ENCODE measurements around the gene PAX2.

Gene PAX2

GRCh38 chr10:100709146-100710082 lies 36.0 kb upstream of the PAX2 start:
- Histone ChIP-seq H3K27ac (no peak overlapping the region), H3K4me3 (peak overlapping the region; percentile 22)
- TF ChIP-seq CTCF (IDR thresholded peaks at IDR 0.05): no peak
- no peak for DNase-seq (ENCODE audit: low spot score)

GRCh38 chr10:100710151-100710871 lies 35.1 kb upstream of the PAX2 start:
- Histone ChIP-seq H3K27ac (no peak overlapping the region), H3K4me3 (peak overlapping the region; percentile 22)
- TF ChIP-seq CTCF (IDR thresholded peaks at IDR 0.05): no peak
- DNase-seq (ENCODE audit: low spot score): no peak

GRCh38 chr10:100713049-100713858 lies 32.1 kb upstream of the PAX2 start:
- H3K4me3 ChIP-seq: peak overlapping the region; percentile 40
- H3K27ac ChIP-seq: no peak overlapping the region
- TF ChIP-seq CTCF (IDR thresholded peaks at IDR 0.05): no peak
- DNase-seq (ENCODE audit: low spot score): no peak

GRCh38 chr10:100713859-100714565 lies 31.4 kb upstream of the PAX2 start:
- Histone ChIP-seq H3K4me3 (peak overlapping the region; percentile 40), H3K27ac (no peak overlapping the region)
- no peak for DNase-seq (ENCODE audit: low spot score)
- TF ChIP-seq CTCF (IDR thresholded peaks at IDR 0.05): no peak

- no peak for TF ChIP-seq CTCF (IDR thresholded peaks at IDR 0.05)
- DNase-seq (ENCODE audit: low spot score): no peak
- Histone ChIP-seq H3K4me3 (no peak overlapping the region), H3K27ac (no peak overlapping the region)
These were observed 30.8 kb upstream of the PAX2 start for GRCh38 chr10:100714566-100714950.

GRCh38 chr10:100715101-100715444 lies 30.3 kb upstream of the PAX2 start:
- Histone ChIP-seq H3K4me3 (peak overlapping the region; percentile 55), H3K27ac (no peak overlapping the region)
- TF ChIP-seq CTCF (IDR thresholded peaks at IDR 0.05): no peak
- DNase-seq (ENCODE audit: low spot score): no peak
